Measurements from ENCODE around the gene HNRNPAB. TPM values are rescaled to one million over a fixed set of nuclear protein-coding genes. Genes with fewer than 3 reads are reported as not detected.
"Not testable (repeated sequence)": the region's sequence is repeated elsewhere in the genome, so short reads cannot be mapped to it uniquely, and the experiment has no call there.

The HNRNPAB gene
- total and polyA plus RNA-seq, 2 donors: 46.3 to 109 TPM

- no peaks in the 10 kb centered on the region for H3K4me1 ChIP-seq (ENCODE audit: insufficient read depth)
- H3K27ac ChIP-seq (ENCODE audit: low read depth): no peak within 1 kb of the TSS
- 93% methylated on average over 27 of the region's 27 CpGs for WGBS
- DNase-seq (ENCODE audit: extremely low spot score): no peak
- no peaks in the 10 kb centered on the region for H3K36me3 ChIP-seq (ENCODE audit: insufficient read depth)
- H3K4me3 ChIP-seq (ENCODE audit: low read depth, low read length): no peak within 1 kb of the TSS
Measured at GRCh38 chr5:178187014-178187413, 17.3 kb upstream of the HNRNPAB start, which contains the start of gene GMCL2. Gene GMCL2 (minus strand): TSS chr5:178187371. CDS start chr5:178187299, 72 bp downstream.

GRCh38 chr5:178189433-178189832 is 14.9 kb upstream of the HNRNPAB start:
- no peak for DNase-seq (ENCODE audit: extremely low spot score)
- Histone ChIP-seq H3K4me3 (ENCODE audit: low read depth, low read length) (no peak overlapping the region), H3K36me3 (ENCODE audit: insufficient read depth) (no peaks in the 10 kb centered on the region), H3K27ac (ENCODE audit: low read depth) (no peak overlapping the region), H3K4me1 (ENCODE audit: insufficient read depth) (no peaks in the 10 kb centered on the region)
- WGBS: 62% methylated on average over 2 of the region's 2 CpGs

- Histone ChIP-seq H3K4me1 (ENCODE audit: insufficient read depth) (no peaks in the 10 kb centered on the region), H3K36me3 (ENCODE audit: insufficient read depth) (no peaks in the 10 kb centered on the region), H3K4me3 (ENCODE audit: low read depth, low read length) (no peak overlapping the region), H3K27ac (ENCODE audit: low read depth) (no peak overlapping the region)
- DNase-seq (ENCODE audit: extremely low spot score): no peak
- WGBS: 90% methylated on average over 4 of the region's 4 CpGs
Measured at GRCh38 chr5:178191661-178192060, 12.7 kb upstream of the HNRNPAB start.

- Histone ChIP-seq H3K4me1 (ENCODE audit: insufficient read depth) (no peaks in the 10 kb centered on the region), H3K4me3 (ENCODE audit: low read depth, low read length) (no peak overlapping the region), H3K27ac (ENCODE audit: low read depth) (no peak overlapping the region), H3K36me3 (ENCODE audit: insufficient read depth) (no peaks in the 10 kb centered on the region)
- DNase-seq (ENCODE audit: extremely low spot score): no peak
- WGBS: 61% methylated on average over 2 of the region's 2 CpGs
Measured at GRCh38 chr5:178192244-178192643, 12.1 kb upstream of the HNRNPAB start.

GRCh38 chr5:178192787-178193186 is 11.5 kb upstream of the HNRNPAB start:
- H3K36me3 ChIP-seq (ENCODE audit: insufficient read depth): no peaks in the 10 kb centered on the region
- H3K27ac ChIP-seq (ENCODE audit: low read depth): no peak overlapping the region
- 89% methylated on average over 7 of the region's 7 CpGs for WGBS
- no peaks in the 10 kb centered on the region for H3K4me1 ChIP-seq (ENCODE audit: insufficient read depth)
- H3K4me3 ChIP-seq (ENCODE audit: low read depth, low read length): no peak overlapping the region
- no peak for DNase-seq (ENCODE audit: extremely low spot score)

- H3K4me1 ChIP-seq (ENCODE audit: insufficient read depth): no peaks in the 10 kb centered on the region
- H3K27ac ChIP-seq (ENCODE audit: low read depth): no peak overlapping the region
- no peaks in the 10 kb centered on the region for H3K36me3 ChIP-seq (ENCODE audit: insufficient read depth)
- DNase-seq (ENCODE audit: extremely low spot score): no peak
- 59% methylated on average over 8 of the region's 8 CpGs for WGBS
- H3K4me3 ChIP-seq (ENCODE audit: low read depth, low read length): no peak overlapping the region
Measured at GRCh38 chr5:178193251-178193809, 11.0 kb upstream of the HNRNPAB start.

- no peak for DNase-seq (ENCODE audit: extremely low spot score)
- Histone ChIP-seq H3K4me3 (ENCODE audit: low read depth, low read length) (no peak overlapping the region), H3K36me3 (ENCODE audit: insufficient read depth) (no peaks in the 10 kb centered on the region), H3K4me1 (ENCODE audit: insufficient read depth) (no peaks in the 10 kb centered on the region), H3K27ac (ENCODE audit: low read depth) (no peak overlapping the region)
- 24% methylated on average over 7 of the region's 7 CpGs for WGBS
Measured at GRCh38 chr5:178194026-178194425, 10.3 kb upstream of the HNRNPAB start.

GRCh38 chr5:178196281-178196812 is 8.0 kb upstream of the HNRNPAB start:
- H3K4me3 ChIP-seq (ENCODE audit: low read depth, low read length): no peak overlapping the region
- 67% methylated on average over 7 of the region's 7 CpGs for WGBS
- no peaks in the 10 kb centered on the region for H3K36me3 ChIP-seq (ENCODE audit: insufficient read depth)
- H3K27ac ChIP-seq (ENCODE audit: low read depth): no peak overlapping the region
- no peak for DNase-seq (ENCODE audit: extremely low spot score)
- no peaks in the 10 kb centered on the region for H3K4me1 ChIP-seq (ENCODE audit: insufficient read depth)

- no peaks in the 10 kb centered on the region for H3K4me1 ChIP-seq (ENCODE audit: insufficient read depth)
- no peak for DNase-seq (ENCODE audit: extremely low spot score)
- H3K27ac ChIP-seq (ENCODE audit: low read depth): no peak overlapping the region
- 87% methylated on average over 8 of the region's 8 CpGs for WGBS
- H3K4me3 ChIP-seq (ENCODE audit: low read depth, low read length): no peak overlapping the region
- H3K36me3 ChIP-seq (ENCODE audit: insufficient read depth): no peaks in the 10 kb centered on the region
Measured at GRCh38 chr5:178196986-178197385, 7.3 kb upstream of the HNRNPAB start.

- WGBS: 65% methylated on average over 11 of the region's 11 CpGs
- DNase-seq (ENCODE audit: extremely low spot score); H3K36me3 ChIP-seq (ENCODE audit: insufficient read depth); H3K4me3 ChIP-seq (ENCODE audit: low read depth, low read length); H3K27ac ChIP-seq (ENCODE audit: low read depth); H3K4me1 ChIP-seq (ENCODE audit: insufficient read depth): not testable (repeated sequence)
Measured at GRCh38 chr5:178198151-178198550, 6.2 kb upstream of the HNRNPAB start.

GRCh38 chr5:178198706-178199105 is 5.6 kb upstream of the HNRNPAB start:
- H3K4me1 ChIP-seq (ENCODE audit: insufficient read depth): no peaks in the 10 kb centered on the region
- H3K36me3 ChIP-seq (ENCODE audit: insufficient read depth): no peaks in the 10 kb centered on the region
- 81% methylated on average over 11 of the region's 11 CpGs for WGBS
- no peak for DNase-seq (ENCODE audit: extremely low spot score)
- no peak overlapping the region for H3K4me3 ChIP-seq (ENCODE audit: low read depth, low read length)
- no peak overlapping the region for H3K27ac ChIP-seq (ENCODE audit: low read depth)

GRCh38 chr5:178199581-178200434 is 4.5 kb upstream of the HNRNPAB start:
- H3K4me1 ChIP-seq (ENCODE audit: insufficient read depth): no peaks in the 10 kb centered on the region
- 76% methylated on average over 12 of the region's 12 CpGs for WGBS
- H3K4me3 ChIP-seq (ENCODE audit: low read depth, low read length): no peak overlapping the region
- no peak for DNase-seq (ENCODE audit: extremely low spot score)
- no peaks in the 10 kb centered on the region for H3K36me3 ChIP-seq (ENCODE audit: insufficient read depth)
- H3K27ac ChIP-seq (ENCODE audit: low read depth): no peak overlapping the region

GRCh38 chr5:178201221-178201926 is 3.0 kb upstream of the HNRNPAB start:
- Histone ChIP-seq H3K36me3 (ENCODE audit: insufficient read depth) (no peaks in the 10 kb centered on the region), H3K4me3 (ENCODE audit: low read depth, low read length) (no peak overlapping the region), H3K4me1 (ENCODE audit: insufficient read depth) (no peaks in the 10 kb centered on the region), H3K27ac (ENCODE audit: low read depth) (no peak overlapping the region)
- no peak for DNase-seq (ENCODE audit: extremely low spot score)
- WGBS: 78% methylated on average over 14 of the region's 14 CpGs

- Histone ChIP-seq H3K36me3 (ENCODE audit: insufficient read depth) (no peaks in the 10 kb centered on the region), H3K4me1 (ENCODE audit: insufficient read depth) (no peaks in the 10 kb centered on the region), H3K27ac (ENCODE audit: low read depth) (no peak overlapping the region), H3K4me3 (ENCODE audit: low read depth, low read length) (no peak overlapping the region)
- no peak for DNase-seq (ENCODE audit: extremely low spot score)
- WGBS: 36% methylated on average over 2 of the region's 2 CpGs
Measured at GRCh38 chr5:178201927-178202235, 2.5 kb upstream of the HNRNPAB start.
